Glutamatergic neuron (in vitro differentiated cells): ENCODE measurements around the gene CILP. TPM values are rescaled to one million over a fixed set of nuclear protein-coding genes. Genes with fewer than 3 reads are reported as not detected.

Source experiments
- DNase-seq: peaks from one replicate; pipeline ENCODE4 v3.0.0; 2022
- H3K27ac Mint-ChIP-seq: one replicate; pipeline ENCODE4 v1.8.0; 2020; ENCODE audit warnings: mild to moderate bottlenecking, mixed read lengths, inconsistent platforms; ENCODE audit not compliant: unreplicated experiment
- H3K27me3 Mint-ChIP-seq: one replicate; pipeline ENCODE4 v1.8.0; 2020; ENCODE audit warnings: mild to moderate bottlenecking, moderate library complexity, mixed read lengths, inconsistent platforms; ENCODE audit not compliant: unreplicated experiment
- H3K36me3 Mint-ChIP-seq: one replicate; pipeline ENCODE4 v1.8.0; 2020; ENCODE audit warnings: mild to moderate bottlenecking, mixed read lengths, inconsistent platforms; ENCODE audit not compliant: unreplicated experiment
- H3K4me1 Mint-ChIP-seq: one replicate; pipeline ENCODE4 v1.8.0; 2020; ENCODE audit warnings: mild to moderate bottlenecking, low read depth, mixed read lengths, inconsistent platforms; ENCODE audit not compliant: unreplicated experiment
- H3K4me3 Mint-ChIP-seq: one replicate; pipeline ENCODE4 v1.8.0; 2020; ENCODE audit warnings: mild to moderate bottlenecking, mixed read lengths, inconsistent platforms; ENCODE audit not compliant: unreplicated experiment
- H3K9me3 Mint-ChIP-seq: one replicate; pipeline ENCODE4 v1.8.0; 2020; ENCODE audit warnings: mild to moderate bottlenecking, moderate library complexity, mixed read lengths, inconsistent platforms; ENCODE audit not compliant: unreplicated experiment
- total RNA-seq: library from RNA; stranded (reverse); fragmentation: NEBNext Ultra II Directional; extraction: Animal tissue kit (Norgen Biotek cat#: 25700); gene quantifications from one replicate; pipeline ENCODE4 v1.2.1, GENCODE V29; 2021; ENCODE audit not compliant: unreplicated experiment
- TF ChIP-seq, protein P1 (sequence below): fragments of 200-600 bp; sonication (generic); IDR thresholded peaks from one replicate; pipeline ENCODE4 v1.5.0; 2021; ENCODE audit not compliant: partially characterized antibody, unreplicated experiment

Gene CILP
- total RNA-seq, 1 donor from 2014 or later, result 0.12 TPM

DNA sequence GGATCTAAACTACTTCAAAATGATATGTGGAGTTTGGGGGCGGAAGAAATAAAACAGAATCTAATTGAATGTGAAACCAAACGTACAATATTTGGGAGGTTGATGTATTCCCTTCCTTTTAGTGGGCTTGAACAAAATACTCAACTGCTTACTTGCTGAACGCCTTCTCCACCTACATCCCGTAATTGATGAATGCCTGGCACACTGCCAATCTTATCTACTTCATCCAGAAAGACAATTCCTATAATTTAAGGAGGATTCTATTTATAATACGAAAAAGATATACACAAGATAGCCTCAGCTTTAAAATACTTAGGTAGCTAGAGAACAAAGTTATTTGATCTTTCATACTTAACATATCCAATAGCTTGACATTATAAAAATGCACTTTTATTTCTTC is 54.6 kb downstream of the CILP start:
- no peaks in the 10 kb centered on the region for H3K9me3 Mint-ChIP-seq
- TF ChIP-seq, protein P1, sequence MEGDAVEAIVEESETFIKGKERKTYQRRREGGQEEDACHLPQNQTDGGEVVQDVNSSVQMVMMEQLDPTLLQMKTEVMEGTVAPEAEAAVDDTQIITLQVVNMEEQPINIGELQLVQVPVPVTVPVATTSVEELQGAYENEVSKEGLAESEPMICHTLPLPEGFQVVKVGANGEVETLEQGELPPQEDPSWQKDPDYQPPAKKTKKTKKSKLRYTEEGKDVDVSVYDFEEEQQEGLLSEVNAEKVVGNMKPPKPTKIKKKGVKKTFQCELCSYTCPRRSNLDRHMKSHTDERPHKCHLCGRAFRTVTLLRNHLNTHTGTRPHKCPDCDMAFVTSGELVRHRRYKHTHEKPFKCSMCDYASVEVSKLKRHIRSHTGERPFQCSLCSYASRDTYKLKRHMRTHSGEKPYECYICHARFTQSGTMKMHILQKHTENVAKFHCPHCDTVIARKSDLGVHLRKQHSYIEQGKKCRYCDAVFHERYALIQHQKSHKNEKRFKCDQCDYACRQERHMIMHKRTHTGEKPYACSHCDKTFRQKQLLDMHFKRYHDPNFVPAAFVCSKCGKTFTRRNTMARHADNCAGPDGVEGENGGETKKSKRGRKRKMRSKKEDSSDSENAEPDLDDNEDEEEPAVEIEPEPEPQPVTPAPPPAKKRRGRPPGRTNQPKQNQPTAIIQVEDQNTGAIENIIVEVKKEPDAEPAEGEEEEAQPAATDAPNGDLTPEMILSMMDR, result no peak
- H3K27me3 Mint-ChIP-seq, result no peaks in the 10 kb centered on the region
- no peaks in the 10 kb centered on the region for H3K36me3 Mint-ChIP-seq
- DNase-seq, result no peak
- no peak overlapping the region for H3K4me3 Mint-ChIP-seq
- no peak overlapping the region for H3K27ac Mint-ChIP-seq
- H3K4me1 Mint-ChIP-seq, result no peaks in the 10 kb centered on the region

DNA sequence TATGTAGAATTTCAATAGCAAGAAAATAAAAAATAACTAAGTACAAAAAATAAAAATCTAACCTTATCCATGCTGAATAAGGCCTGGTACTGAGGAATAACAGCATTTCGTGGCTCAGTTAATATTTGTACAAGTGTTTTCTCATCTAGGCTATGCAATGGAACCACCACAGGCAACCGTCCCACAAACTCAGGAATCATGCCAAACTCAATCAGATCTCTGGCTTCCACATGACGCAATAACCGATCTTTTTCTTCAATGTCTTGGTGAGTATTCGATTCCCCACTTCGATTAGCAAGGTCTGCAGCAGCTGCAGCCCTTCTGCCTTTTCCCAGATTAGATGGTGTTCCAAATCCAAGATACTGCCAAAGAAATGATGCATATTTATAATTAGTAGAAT is 56.6 kb downstream of the CILP start:
- TF ChIP-seq, protein P1, result no peak
- DNase-seq, result no peak
- Mint-ChIP-seq H3K9me3 (no peaks in the 10 kb centered on the region), H3K27me3 (no peaks in the 10 kb centered on the region), H3K4me1 (no peaks in the 10 kb centered on the region), H3K4me3 (no peak overlapping the region), H3K27ac (no peak overlapping the region), H3K36me3 (no peaks in the 10 kb centered on the region)

DNA sequence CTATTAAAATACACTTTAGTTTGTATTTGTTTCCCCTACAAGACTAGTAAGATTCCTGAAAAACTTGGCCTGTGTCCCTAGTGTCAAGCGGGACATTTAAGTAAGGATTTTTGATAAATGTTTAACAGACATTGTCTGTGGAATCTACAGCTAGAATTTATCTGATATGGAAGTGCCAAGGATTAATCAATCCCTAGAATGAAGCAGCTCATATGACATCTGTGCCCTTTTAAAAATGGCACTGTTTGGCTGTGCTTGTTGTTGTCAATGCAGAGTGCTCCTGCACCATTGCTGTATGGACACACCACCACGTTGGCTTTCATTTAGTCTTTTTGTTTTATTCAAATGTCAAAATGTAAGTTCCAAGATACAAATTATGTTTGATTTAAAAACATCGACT is 63.4 kb downstream of the CILP start:
- H3K4me3 Mint-ChIP-seq, result no peak overlapping the region
- H3K9me3 Mint-ChIP-seq, result peaks cover 2% of the 10 kb centered on the region
- H3K27ac Mint-ChIP-seq, result no peak overlapping the region
- H3K4me1 Mint-ChIP-seq, result peaks cover 3% of the 10 kb centered on the region
- TF ChIP-seq, protein P1, result no peak
- no peaks in the 10 kb centered on the region for H3K27me3 Mint-ChIP-seq
- DNase-seq, result no peak
- H3K36me3 Mint-ChIP-seq, result no peaks in the 10 kb centered on the region

DNA sequence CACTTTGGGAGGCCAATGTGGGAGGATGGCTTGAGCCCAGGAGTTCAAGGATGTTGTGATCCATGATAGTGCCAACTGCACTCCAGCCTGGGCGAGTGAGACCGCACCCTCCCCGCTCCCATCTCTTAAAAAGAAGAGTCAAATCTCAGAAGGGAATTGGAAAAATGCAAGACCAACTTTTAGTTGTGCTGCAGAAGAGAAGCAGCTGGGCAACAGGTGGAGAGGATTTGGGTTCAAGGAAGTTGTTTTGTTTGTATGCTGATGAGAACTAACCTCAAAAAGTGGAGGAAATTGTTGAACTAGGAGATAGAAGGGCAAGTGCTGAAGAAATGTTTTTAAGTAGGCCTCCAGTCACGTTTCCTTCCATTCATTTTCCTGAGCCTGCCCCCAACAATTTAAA is 64.8 kb downstream of the CILP start:
- H3K9me3 Mint-ChIP-seq, result peaks cover 2% of the 10 kb centered on the region
- no peak overlapping the region for H3K27ac Mint-ChIP-seq
- DNase-seq, result no peak
- H3K4me1 Mint-ChIP-seq, result peaks cover 3% of the 10 kb centered on the region
- TF ChIP-seq, protein P1, result no peak
- H3K36me3 Mint-ChIP-seq, result no peaks in the 10 kb centered on the region
- no peak overlapping the region for H3K4me3 Mint-ChIP-seq
- no peaks in the 10 kb centered on the region for H3K27me3 Mint-ChIP-seq

Other genes with a start within 250 kb of the CILP start
- gene SPG21, start 221.6 kb downstream of the CILP start, total RNA-seq, result 82.7 TPM
- gene MTFMT, start 181.8 kb downstream of the CILP start, total RNA-seq, result 12.6 TPM
- not detected for gene SLC51B, start 166.1 kb downstream of the CILP start, total RNA-seq
- 0.44 TPM for gene RASL12, start 143.5 kb downstream of the CILP start, total RNA-seq
- not detected for gene KBTBD13, start 134.7 kb downstream of the CILP start, total RNA-seq
- 4.6 TPM for gene UBAP1L, start 96.3 kb downstream of the CILP start, total RNA-seq
- gene PDCD7, start 77.7 kb downstream of the CILP start, total RNA-seq, result 13.6 TPM
- 28.6 TPM for gene CLPX, start 26.1 kb downstream of the CILP start, total RNA-seq
- 6.8 TPM for gene PARP16, start 75.4 kb upstream of the CILP start, total RNA-seq
- gene RNU5A-1, start 84.6 kb upstream of the CILP start, total RNA-seq, result not detected
- gene RNU5B-1, start 93.2 kb upstream of the CILP start, total RNA-seq, result not detected
- gene IGDCC3, start 166.5 kb upstream of the CILP start, total RNA-seq, result 342 TPM
- 53.9 TPM for gene IGDCC4, start 211.5 kb upstream of the CILP start, total RNA-seq